Adrenal gland (tissue), 12 donors: ENCODE results near the gene UROC1. TPM values are rescaled to one million over a fixed set of nuclear protein-coding genes. Genes with fewer than 3 reads are reported as not detected.
A peak's percentile ranks its signal among the peaks of the same experiment; 100 is the strongest.

Experiments used
- DNase-seq, 7 donors: peaks; one replicate each; pipeline ENCODE4 v3.0.0-alpha.2; 2019 to 2020
- H3K27ac ChIP-seq, 5 donors: fragments of 200-600 bp; sonication (generic) in 4 of 5; 1 replicate in 3 of 5; 2 replicates in 2 of 5; pipeline versions ENCODE4 v1.5.1 to v1.8.0; 2016 to 2020; ENCODE audit warnings: mild to moderate bottlenecking in 1 of 5
- H3K27me3 ChIP-seq: fragments of 200-600 bp; 2 replicates; pipeline ENCODE4 v1.8.0; 2021
- H3K36me3 ChIP-seq, 2 donors: fragments of 200-600 bp; replicated peaks in 1 of 2; 1 replicate in 1 of 2; 2 replicates in 1 of 2; pipeline versions ENCODE4 v1.5.1 to v1.8.0; 2018 to 2022
- H3K4me1 ChIP-seq, 2 donors: fragments of 200-600 bp; replicated peaks in 1 of 2; 1 replicate in 1 of 2; 2 replicates in 1 of 2; pipeline versions ENCODE4 v1.5.1 to v1.8.0; 2018 to 2021
- H3K4me3 ChIP-seq, 4 donors: fragments of 200-600 bp; sonication (generic) in 3 of 4; one replicate each; pipeline ENCODE4 v1.5.1; 2016 to 2018
- H3K9me3 ChIP-seq, 3 donors: fragments of 200-600 bp; sonication (generic) in 1 of 3; replicated peaks in 1 of 3; 1 replicate in 2 of 3; 2 replicates in 1 of 3; pipeline versions ENCODE4 v1.5.1 to v1.8.0; 2016 to 2021
- CTCF ChIP-seq, 6 experiments: fragments of 450-650 bp in 4 of 6; fragments of 200-600 bp in 2 of 6; sonication (generic) in 1 of 6; IDR thresholded peaks; 1 replicate in 5 of 6; 2 replicates in 1 of 6; pipeline versions ENCODE4 v1.5.1 to v1.8.0; 2016 to 2021; ENCODE audit warnings: antibody characterized with exemption in 6 of 6, mild to moderate bottlenecking in 2 of 6, moderate library complexity in 1 of 6
- POLR2A ChIP-seq, 2 donors: fragments of 450-650 bp; IDR thresholded peaks; one replicate each; pipeline ENCODE4 v1.6.1; 2017; ENCODE audit warnings: antibody characterized with exemption in 2 of 2, mild to moderate bottlenecking in 2 of 2, moderate library complexity in 1 of 2
- WGBS, 4 donors: extraction: QIAGEN DNeasy Blood & Tissue Kit in 2 of 4; methylation state at CpG; one replicate each; pipeline versions ENCODE4 v1.1.5 to v1.1.7; 2013 to 2017; 5-methylcytosine and 5-hydroxymethylcytosine counted together
- intact Hi-C, 2 donors: fragments of 100-400 bp; cut with DNase I; formaldehyde crosslinking; loops; one replicate each; pipeline versions ENCODE4 v1.14.1 to v1.15.0; 2022 to 2023
- polyA plus RNA-seq, 3 donors: library from polyadenylated mRNA; stranded (reverse); fragments of 200-250 nt in 2 of 3; fragments of 350-450 nt in 1 of 3; fragmentation: Illumina TruSeq in 1 of 3; extraction: RNeasy Lipid Tissue Mini Kit (QIAGEN cat#74804) in 1 of 3; gene quantifications; one replicate each; pipeline ENCODE4 v1.2.3, GENCODE V29; 2013 to 2014
- total RNA-seq, 9 donors: library from RNA; depleted of rRNA in 4 of 9; stranded (reverse); fragments of >200 nt in 4 of 9; fragments of 120-200 nt in 1 of 9; fragmentation: NEBNext Ultra II Directional in 1 of 9; extraction: Animal tissue kit (Norgen Biotek cat#: 25700) in 1 of 9; gene quantifications; one replicate each; pipeline versions ENCODE4 v1.1.0 to v1.2.4, GENCODE V29; 2013 to 2023
- donor health status: healthy with polysubstance abuse.
- donor health status: Bipolar disorder and iron deficiency.
- donor health status: DM: yes; HTN: yes; CAD: no.
- donor health status: DM: no; HTN: no; CAD: no.
- donor health status: DM: no; HTN: no; CAD: no.
- donor health status: DM: yes; HTN: yes; CAD: no.

UROC1 gene
- total and polyA plus RNA-seq, 12 donors, result under 0.01 to 0.22 (median 0.04) TPM; not detected in 8

GRCh38 chr3:126487151-126487771, 30.3 kb downstream of the UROC1 start:
- peak; percentile 65 to 84 (median 78) for DNase-seq
- H3K4me3 ChIP-seq, result no peak overlapping the region
- no peaks in the 10 kb centered on the region for H3K36me3 ChIP-seq
- no peaks in the 10 kb centered on the region for H3K27me3 ChIP-seq
- 30 to 40% (median 33%) methylated on average over 5 to 17 of the region's 17 CpGs for WGBS, 4 donors
- no peaks in the 10 kb centered on the region for H3K9me3 ChIP-seq
- TF ChIP-seq POLR2A (IDR thresholded peaks at IDR 0.05) (peak in 1 of 2 donors; percentile 31), CTCF (IDR thresholded peaks at IDR 0.05) (peak; percentile 28 to 45 (median 38))
- peaks cover 7 to 11% of the 10 kb centered on the region in 2 donors for H3K4me1 ChIP-seq
- peak overlapping the region in 2 of 5 donors; percentile 51 to 75 for H3K27ac ChIP-seq
- intact Hi-C loops, result no loop called here

- intact Hi-C loops, result no loop called here
- H3K27me3 ChIP-seq, result no peaks in the 10 kb centered on the region
- no peaks in the 10 kb centered on the region for H3K36me3 ChIP-seq
- H3K27ac ChIP-seq, result peak overlapping the region in 2 of 5 donors; percentile 51 to 75
- no peak for TF ChIP-seq POLR2A (IDR thresholded peaks at IDR 0.05)
- TF ChIP-seq CTCF (IDR thresholded peaks at IDR 0.05), result no peak
- H3K9me3 ChIP-seq, result no peaks in the 10 kb centered on the region
- H3K4me1 ChIP-seq, result peaks cover 7 to 11% of the 10 kb centered on the region in 2 donors
- DNase-seq, result no peak
- H3K4me3 ChIP-seq, result no peak overlapping the region
- 85 to 90% (median 87%) methylated on average over 14 of the region's 14 CpGs for WGBS, 4 donors
Observed at GRCh38 chr3:126486360-126486847, 31.2 kb downstream of the UROC1 start.

- no peaks in the 10 kb centered on the region for H3K36me3 ChIP-seq
- WGBS, 4 donors, result 86 to 97% (median 96%) methylated on average over 7 to 9 of the region's 9 CpGs
- intact Hi-C loops, result no loop called here
- no peaks in the 10 kb centered on the region for H3K27me3 ChIP-seq
- TF ChIP-seq CTCF (IDR thresholded peaks at IDR 0.05) (no peak), POLR2A (IDR thresholded peaks at IDR 0.05) (no peak)
- no peaks in the 10 kb centered on the region for H3K9me3 ChIP-seq
- no peak for DNase-seq
- H3K27ac ChIP-seq, result no peak overlapping the region
- no peak overlapping the region for H3K4me3 ChIP-seq
- H3K4me1 ChIP-seq, result peaks cover 7 to 11% of the 10 kb centered on the region in 2 donors
Observed at GRCh38 chr3:126485956-126486355, 31.6 kb downstream of the UROC1 start.

GRCh38 chr3:126485176-126485897, 32.2 kb downstream of the UROC1 start:
- Histone ChIP-seq H3K27me3 (no peaks in the 10 kb centered on the region), H3K27ac (no peak overlapping the region), H3K36me3 (no peaks in the 10 kb centered on the region), H3K4me1 (peaks cover 7 to 11% of the 10 kb centered on the region in 2 donors), H3K9me3 (no peaks in the 10 kb centered on the region), H3K4me3 (no peak overlapping the region)
- no peak for DNase-seq
- TF ChIP-seq POLR2A (IDR thresholded peaks at IDR 0.05), result no peak
- TF ChIP-seq CTCF (IDR thresholded peaks at IDR 0.05), result no peak
- intact Hi-C loops, result no loop called here
- 90 to 95% (median 92%) methylated on average over 8 of the region's 8 CpGs for WGBS, 4 donors
